ENCODE measurements around the gene SCNN1B. TPM values are rescaled to one million over a fixed set of nuclear protein-coding genes. Genes with fewer than 3 reads are reported as not detected.
"Not testable (repeated sequence)": the region's sequence is repeated elsewhere in the genome, so short reads cannot be mapped to it uniquely, and the experiment has no call there.

SCNN1B gene
- total and polyA plus RNA-seq, 2 of the 13 experiments (the other 11 are each of a cell fraction or from before 2014, with no cell fraction given): not detected

- Histone ChIP-seq H3K79me2 (ENCODE audit: insufficient read depth, low read length) (no peaks in the 10 kb centered on the region), H3K9me3 (ENCODE audit: low read length) (no peaks in the 10 kb centered on the region), H3K36me3 (replicated peaks in 1 of 2; ENCODE audit: control insufficient read depth in 1 of 2, insufficient read depth in 2 of 2, low read length in 2 of 2) (no peaks in the 10 kb centered on the region), H4K20me1 (ENCODE audit: insufficient read depth, low read length) (no peaks in the 10 kb centered on the region), H3K4me3 (replicated peaks in 1 of 3; ENCODE audit: insufficient read depth in 1 of 3, low read depth in 2 of 3, low read length in 3 of 3) (no peak overlapping the region), H3K9ac (ENCODE audit: insufficient read depth, low read depth, low read length) (no peak overlapping the region), H2AFZ (ENCODE audit: low read length) (no peak overlapping the region), H3K4me1 (ENCODE audit: insufficient read depth, low read length) (no peaks in the 10 kb centered on the region), H3K27me3 (ENCODE audit: control insufficient read depth in 1 of 2, insufficient read depth in 2 of 2, low read length in 2 of 2) (peaks cover 0 to 23% of the 10 kb centered on the region in 2 experiments; a peak in 3 of 5 replicates), H3K27ac (ENCODE audit: extremely low read length, insufficient read depth, low read length) (no peak overlapping the region), H3K4me2 (ENCODE audit: low read depth, low read length) (no peak overlapping the region)
- 22% methylated on average over 11 of the region's 11 CpGs for WGBS (ENCODE audit: low lambda C conversion rate)
- TF ChIP-seq IKZF5 (CRISPR knock-in tag; IDR thresholded peaks at IDR 0.05) (no peak), ZNF225 (CRISPR knock-in tag; IDR thresholded peaks at IDR 0.05) (0 out of 2 replicates have a peak, but pooled peaks have one; percentile 30)
- DNase-seq (ENCODE audit: low spot score) (no peak), FAIRE-seq (no peak), ATAC-seq (peak; percentile 39)
- BruUV-seq (replicated peaks): no TSS peak
- ChIA-PET CTCF (ENCODE audit: low intra/inter-chr PET ratio, low total read pairs) (no interaction called here), POLR2A (no interaction called here)
- in situ Hi-C loops (cut with HindIII; ENCODE audit: extremely low pct_ligation_motif_present, low pct_unique_long_range_greater_than_20kb): no loop called here
- intact Hi-C loops (cut with micrococcal nuclease; ENCODE audit: unreplicated experiment): no loop called here
These were observed 60.6 kb downstream of the SCNN1B start for GRCh38 chr16:23362460-23363317.

- FAIRE-seq: no peak
- no peak overlapping the region for H3K27ac ChIP-seq (ENCODE audit: extremely low read length, insufficient read depth, low read length)
These were observed 63.6 kb downstream of the SCNN1B start for GRCh38 chr16:23365602-23366240.

GRCh38 chr16:23366341-23366740 lies 64.2 kb downstream of the SCNN1B start:
- H4K20me1 ChIP-seq (ENCODE audit: insufficient read depth, low read length); H3K36me3 ChIP-seq (replicated peaks in 1 of 2; ENCODE audit: control insufficient read depth in 1 of 2, insufficient read depth in 2 of 2, low read length in 2 of 2); intact Hi-C loops (cut with micrococcal nuclease; ENCODE audit: unreplicated experiment); H3K4me2 ChIP-seq (ENCODE audit: low read depth, low read length); in situ Hi-C loops (cut with HindIII; ENCODE audit: extremely low pct_ligation_motif_present, low pct_unique_long_range_greater_than_20kb); H2AFZ ChIP-seq (ENCODE audit: low read length); H3K9ac ChIP-seq (ENCODE audit: insufficient read depth, low read depth, low read length); DNase-seq (ENCODE audit: low spot score); H3K4me3 ChIP-seq (replicated peaks in 1 of 3; ENCODE audit: insufficient read depth in 1 of 3, low read depth in 2 of 3, low read length in 3 of 3); POLR2A ChIA-PET; H3K9me3 ChIP-seq (ENCODE audit: low read length); FAIRE-seq; ATAC-seq; H3K79me2 ChIP-seq (ENCODE audit: insufficient read depth, low read length); H3K27ac ChIP-seq (ENCODE audit: extremely low read length, insufficient read depth, low read length); H3K4me1 ChIP-seq (ENCODE audit: insufficient read depth, low read length); CTCF ChIA-PET (ENCODE audit: low intra/inter-chr PET ratio, low total read pairs); BruUV-seq (replicated peaks): not testable (repeated sequence)
- H3K27me3 ChIP-seq (ENCODE audit: control insufficient read depth in 1 of 2, insufficient read depth in 2 of 2, low read length in 2 of 2): peaks cover 3 to 28% of the 10 kb centered on the region in 2 experiments
- WGBS (ENCODE audit: low lambda C conversion rate): 3% methylated on average over 7 of the region's 7 CpGs

More at GRCh38 chr16:23365602-23366240, 63.6 kb downstream of the SCNN1B start:
- in situ Hi-C loops (cut with HindIII; ENCODE audit: extremely low pct_ligation_motif_present, low pct_unique_long_range_greater_than_20kb) (no loop called here), intact Hi-C loops (cut with micrococcal nuclease; ENCODE audit: unreplicated experiment) (loop anchor here (1.0 kb wide), 1 partner anchor 41 kb away; no protein-coding TSS in a partner anchor)
- no peaks in the 10 kb centered on the region for H3K9me3 ChIP-seq (ENCODE audit: low read length)
- 6% methylated on average over 5 of the region's 5 CpGs for WGBS (ENCODE audit: low lambda C conversion rate)
- no peaks in the 10 kb centered on the region for H3K4me1 ChIP-seq (ENCODE audit: insufficient read depth, low read length)
- H3K79me2 ChIP-seq (ENCODE audit: insufficient read depth, low read length): no peaks in the 10 kb centered on the region
- TF ChIP-seq ZBTB7B (CRISPR knock-in tag; IDR thresholded peaks at IDR 0.05) (no peak), ZNF512 (CRISPR knock-in tag; IDR thresholded peaks at IDR 0.05) (peak; percentile 75; the same call in 1 of the 2 replicates)
- H3K4me2 ChIP-seq (ENCODE audit: low read depth, low read length): no peak overlapping the region
- H3K4me3 ChIP-seq (replicated peaks in 1 of 3; ENCODE audit: insufficient read depth in 1 of 3, low read depth in 2 of 3, low read length in 3 of 3): no peak overlapping the region
- H3K27me3 ChIP-seq (ENCODE audit: control insufficient read depth in 1 of 2, insufficient read depth in 2 of 2, low read length in 2 of 2): peaks cover 3 to 24% of the 10 kb centered on the region in 2 experiments
- H4K20me1 ChIP-seq (ENCODE audit: insufficient read depth, low read length): no peaks in the 10 kb centered on the region
- ChIA-PET POLR2A (no interaction called here), CTCF (ENCODE audit: low intra/inter-chr PET ratio, low total read pairs) (no interaction called here)
- H3K36me3 ChIP-seq (replicated peaks in 1 of 2; ENCODE audit: control insufficient read depth in 1 of 2, insufficient read depth in 2 of 2, low read length in 2 of 2): no peaks in the 10 kb centered on the region
- DNase-seq (ENCODE audit: low spot score): no peak
- no TSS peak for BruUV-seq (replicated peaks)
- no peak overlapping the region for H2AFZ ChIP-seq (ENCODE audit: low read length)
- 0 out of 3 replicates have a peak, but pooled peaks have one; percentile 24 for ATAC-seq
- H3K9ac ChIP-seq (ENCODE audit: insufficient read depth, low read depth, low read length): no peak overlapping the region

Measured in HepG2 (cell line).